CD14-positive monocyte (primary cell): ENCODE measurements around the gene STAC3. TPM values are rescaled to one million over a fixed set of nuclear protein-coding genes. Genes with fewer than 3 reads are reported as not detected.

Experiments
- DNase-seq, 3 donors: peaks; one replicate each; pipeline ENCODE4 v3.0.0-alpha.2; 2011 to 2022
- H2AFZ ChIP-seq: 2 replicates; pipeline ENCODE4 v1.6.0; 2012; ENCODE audit warnings: mild to moderate bottlenecking, low read depth, low read length, inconsistent platforms; ENCODE audit not compliant: insufficient read depth, poor library complexity, severe bottlenecking
- H3K27ac ChIP-seq, 2 donors: 1 replicate in 1 of 2; 2 replicates in 1 of 2; pipeline ENCODE4 v1.5.1; 2012 to 2013; ENCODE audit warnings: low read length in 2 of 2, control low read depth in 1 of 2, inconsistent platforms in 1 of 2, low read depth in 1 of 2, mild to moderate bottlenecking in 1 of 2
- H3K27me3 ChIP-seq, 2 donors: one replicate each; pipeline versions ENCODE4 v1.6.0 to v1.6.1; 2011 to 2013; ENCODE audit warnings: low read length in 2 of 2; ENCODE audit not compliant: control insufficient read depth in 2 of 2, insufficient read depth in 2 of 2
- H3K36me3 ChIP-seq, 2 donors: replicated peaks in 1 of 2; 1 replicate in 1 of 2; 2 replicates in 1 of 2; pipeline versions ENCODE4 v1.5.1 to v1.6.1; 2012 to 2013; ENCODE audit warnings: low read length in 2 of 2, control low read depth in 1 of 2, inconsistent platforms in 1 of 2, mild to moderate bottlenecking in 1 of 2; ENCODE audit not compliant: insufficient read depth in 2 of 2, control insufficient read depth in 1 of 2
- H3K4me1 ChIP-seq, 2 donors: 1 replicate in 1 of 2; 2 replicates in 1 of 2; pipeline versions ENCODE4 v1.5.1 to v1.6.1; 2012 to 2013; ENCODE audit warnings: low read length in 2 of 2, control low read depth in 1 of 2, inconsistent platforms in 1 of 2, mild to moderate bottlenecking in 1 of 2, moderate library complexity in 1 of 2; ENCODE audit not compliant: insufficient read depth in 2 of 2, control insufficient read depth in 1 of 2
- H3K4me2 ChIP-seq: replicated peaks from 2 replicates; pipeline ENCODE3; 2012; ENCODE audit warnings: low read length, moderate library complexity, mild to moderate bottlenecking; ENCODE audit not compliant: poor library complexity, severe bottlenecking; ENCODE audit errors: extremely low read depth
- H3K4me3 ChIP-seq, 3 experiments: fragments of 200-600 bp in 1 of 3; sonication (generic) in 1 of 3; replicated peaks in 1 of 3; 1 replicate in 2 of 3; 2 replicates in 1 of 3; pipeline ENCODE4 v1.5.1; 2011 to 2013; ENCODE audit warnings: low read length in 3 of 3, mild to moderate bottlenecking in 3 of 3, control low read depth in 2 of 3, low read depth in 2 of 3, inconsistent platforms in 1 of 3, moderate library complexity in 1 of 3
- H3K79me2 ChIP-seq: 2 replicates; pipeline ENCODE4 v1.6.0; 2012; ENCODE audit warnings: mild to moderate bottlenecking, control low read depth, inconsistent platforms, low read length, moderate library complexity; ENCODE audit not compliant: insufficient read depth
- H3K9ac ChIP-seq: 2 replicates; pipeline ENCODE4 v1.6.0; 2017; ENCODE audit warnings: low read length, mild to moderate bottlenecking; ENCODE audit not compliant: insufficient read depth, poor library complexity, severe bottlenecking
- H3K9me3 ChIP-seq, 2 donors: replicated peaks in 1 of 2; 1 replicate in 1 of 2; 2 replicates in 1 of 2; pipeline versions ENCODE4 v1.5.1 to v1.6.1; 2012 to 2013; ENCODE audit warnings: low read length in 2 of 2, control low read depth in 1 of 2; ENCODE audit not compliant: control insufficient read depth in 1 of 2, insufficient read depth in 1 of 2
- H4K20me1 ChIP-seq: 2 replicates; pipeline ENCODE4 v1.6.0; 2012; ENCODE audit warnings: mild to moderate bottlenecking, low read length, control low read depth, moderate library complexity; ENCODE audit not compliant: insufficient read depth
- H3K27ac Mint-ChIP-seq, 7 donors: one replicate each; pipeline ENCODE4 v1.8.0; 2020; ENCODE audit warnings: mild to moderate bottlenecking in 7 of 7, mixed read lengths in 7 of 7, moderate library complexity in 6 of 7, inconsistent platforms in 2 of 7
- H3K27me3 Mint-ChIP-seq, 3 donors: one replicate each; pipeline ENCODE4 v1.8.0; 2021 to 2022; ENCODE audit warnings: low read depth in 3 of 3, mild to moderate bottlenecking in 3 of 3, mixed read lengths in 3 of 3, moderate library complexity in 3 of 3, inconsistent platforms in 1 of 3
- H3K36me3 Mint-ChIP-seq, 2 donors: one replicate each; pipeline ENCODE4 v1.8.0; 2020; ENCODE audit warnings: mixed read lengths in 2 of 2, inconsistent platforms in 1 of 2, mild to moderate bottlenecking in 1 of 2
- H3K4me1 Mint-ChIP-seq: one replicate; pipeline ENCODE4 v1.8.0; 2020; ENCODE audit warnings: mild to moderate bottlenecking, mixed read lengths
- H3K4me3 Mint-ChIP-seq, 2 donors: one replicate each; pipeline ENCODE4 v1.8.0; 2020; ENCODE audit warnings: mild to moderate bottlenecking in 2 of 2, mixed read lengths in 2 of 2, moderate library complexity in 1 of 2
- H3K9me3 Mint-ChIP-seq, 7 donors: one replicate each; pipeline ENCODE4 v1.8.0; 2020 to 2022; ENCODE audit warnings: mixed read lengths in 7 of 7, mild to moderate bottlenecking in 6 of 7, moderate library complexity in 6 of 7, inconsistent platforms in 2 of 7
- WGBS: methylation state at CpG from one replicate; pipeline ENCODE4 v1.1.5; 2013; ENCODE audit warnings: missing lambda C conversion rate; ENCODE audit not compliant: insufficient coverage; 5-methylcytosine and 5-hydroxymethylcytosine counted together
- intact Hi-C, 2 donors: fragments of 100-400 bp; cut with micrococcal nuclease; formaldehyde crosslinking; loops; one replicate each; pipeline versions ENCODE4 v1.15.0 to v1.15.1; 2023
- polyA plus RNA-seq, 3 donors: library from polyadenylated mRNA; depleted of rRNA in 1 of 3; unstranded in 2 of 3; stranded (reverse) in 1 of 3; fragments of 300-500 nt in 2 of 3; fragments of >200 nt in 1 of 3; fragmentation: Illumina TruSeq in 2 of 3; gene quantifications; 1 replicate in 2 of 3; 2 replicates in 1 of 3; pipeline ENCODE4 v1.2.3, GENCODE V29; 2012 to 2021
- TF ChIP-seq, protein P1 (sequence below): fragments of 200-600 bp; IDR thresholded peaks from one replicate; pipeline ENCODE4 v1.8.0; 2022; ENCODE audit warnings: antibody characterized with exemption, mild to moderate bottlenecking

The STAC3 gene
- polyA plus RNA-seq, 3 donors = 7.0 to 32.1 (median 9.1) TPM

DNA sequence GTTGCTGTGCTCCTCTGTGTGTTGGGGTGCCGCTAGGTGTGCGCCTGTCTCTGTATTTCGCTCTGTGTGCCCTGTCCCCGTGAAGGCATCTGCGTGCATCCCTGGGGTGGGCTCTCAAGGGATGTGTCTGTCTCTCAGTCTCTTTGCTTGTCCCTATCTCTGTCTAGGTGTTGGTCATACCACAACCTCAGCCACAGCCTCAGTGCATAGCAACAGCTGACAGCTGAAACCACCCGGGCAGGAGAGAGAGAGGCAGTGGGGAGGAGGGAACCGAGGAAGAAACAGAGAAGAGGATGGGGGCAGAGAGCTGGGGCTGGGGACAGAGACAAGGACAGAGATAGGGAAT lies 35.3 kb downstream of the STAC3 start:
- TF ChIP-seq, protein P1, sequence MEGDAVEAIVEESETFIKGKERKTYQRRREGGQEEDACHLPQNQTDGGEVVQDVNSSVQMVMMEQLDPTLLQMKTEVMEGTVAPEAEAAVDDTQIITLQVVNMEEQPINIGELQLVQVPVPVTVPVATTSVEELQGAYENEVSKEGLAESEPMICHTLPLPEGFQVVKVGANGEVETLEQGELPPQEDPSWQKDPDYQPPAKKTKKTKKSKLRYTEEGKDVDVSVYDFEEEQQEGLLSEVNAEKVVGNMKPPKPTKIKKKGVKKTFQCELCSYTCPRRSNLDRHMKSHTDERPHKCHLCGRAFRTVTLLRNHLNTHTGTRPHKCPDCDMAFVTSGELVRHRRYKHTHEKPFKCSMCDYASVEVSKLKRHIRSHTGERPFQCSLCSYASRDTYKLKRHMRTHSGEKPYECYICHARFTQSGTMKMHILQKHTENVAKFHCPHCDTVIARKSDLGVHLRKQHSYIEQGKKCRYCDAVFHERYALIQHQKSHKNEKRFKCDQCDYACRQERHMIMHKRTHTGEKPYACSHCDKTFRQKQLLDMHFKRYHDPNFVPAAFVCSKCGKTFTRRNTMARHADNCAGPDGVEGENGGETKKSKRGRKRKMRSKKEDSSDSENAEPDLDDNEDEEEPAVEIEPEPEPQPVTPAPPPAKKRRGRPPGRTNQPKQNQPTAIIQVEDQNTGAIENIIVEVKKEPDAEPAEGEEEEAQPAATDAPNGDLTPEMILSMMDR = no peak
- Histone ChIP-seq H3K36me3 (peaks cover 22 to 27% of the 10 kb centered on the region in 2 donors), H2AFZ (no peak overlapping the region), H3K4me2 (peak overlapping the region; percentile 68), H3K79me2 (no peaks in the 10 kb centered on the region), H4K20me1 (peaks cover 55% of the 10 kb centered on the region), H3K27me3 (peaks cover 59 to 70% of the 10 kb centered on the region in 2 donors), H3K4me1 (peaks cover 26 to 41% of the 10 kb centered on the region in 2 donors), H3K4me3 (peak overlapping the region in 1 of 3 experiments; percentile 49), H3K9me3 (peaks cover 0 to 25% of the 10 kb centered on the region in 2 donors), H3K9ac (no peak overlapping the region), H3K27ac (no peak overlapping the region)
- intact Hi-C loops = no loop called here
- H3K4me1 Mint-ChIP-seq = peaks cover 33% of the 10 kb centered on the region
- peak in 1 of 3 donors; percentile 36 for DNase-seq
- 0% methylated on average over 2 of the region's 7 CpGs for WGBS
- H3K9me3 Mint-ChIP-seq = peaks cover 0 to 18% (median 11%) of the 10 kb centered on the region in 7 donors
- peak overlapping the region; percentile 32 to 84 for H3K4me3 Mint-ChIP-seq
- H3K27me3 Mint-ChIP-seq = peaks cover 63 to 73% (median 68%) of the 10 kb centered on the region in 3 donors
- peak overlapping the region in 2 of 7 donors; percentile 30 to 66 for H3K27ac Mint-ChIP-seq
- peaks cover 29 to 43% of the 10 kb centered on the region in 2 donors for H3K36me3 Mint-ChIP-seq

DNA sequence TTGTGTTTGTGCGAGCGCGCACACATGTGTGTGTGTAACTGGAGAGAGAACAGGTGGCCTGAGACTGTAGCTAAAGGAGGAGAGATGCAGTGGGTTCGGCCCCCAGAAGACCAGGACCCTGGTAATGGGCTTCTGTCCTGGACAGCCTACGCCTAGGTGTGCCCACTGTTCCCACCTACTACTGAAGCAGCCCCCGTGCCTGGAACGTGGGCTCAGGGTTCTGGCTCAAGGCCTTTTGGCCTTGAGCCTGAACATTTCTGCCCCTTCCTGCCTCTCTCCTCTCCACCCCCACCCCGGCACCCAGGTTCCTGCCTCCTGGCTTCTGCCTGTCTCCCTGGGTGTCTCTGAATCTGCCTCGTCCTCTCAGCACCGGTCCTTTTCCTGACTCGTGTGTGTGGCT lies 35.9 kb downstream of the STAC3 start:
- Histone ChIP-seq H3K4me2 (no peak overlapping the region), H3K27me3 (peaks cover 57 to 64% of the 10 kb centered on the region in 2 donors), H3K9ac (no peak overlapping the region), H3K4me3 (no peak overlapping the region), H4K20me1 (peaks cover 61% of the 10 kb centered on the region), H3K27ac (no peak overlapping the region), H3K9me3 (peaks cover 0 to 23% of the 10 kb centered on the region in 2 donors), H3K79me2 (no peaks in the 10 kb centered on the region), H2AFZ (no peak overlapping the region), H3K36me3 (peaks cover 28 to 33% of the 10 kb centered on the region in 2 donors), H3K4me1 (peaks cover 26 to 41% of the 10 kb centered on the region in 2 donors)
- Mint-ChIP-seq H3K4me3 (peak overlapping the region in 1 of 2 donors; percentile 84), H3K36me3 (peaks cover 35 to 47% of the 10 kb centered on the region in 2 donors), H3K4me1 (peaks cover 33% of the 10 kb centered on the region), H3K27me3 (peaks cover 60 to 68% (median 65%) of the 10 kb centered on the region in 3 donors), H3K27ac (peak overlapping the region in 1 of 7 donors; percentile 5), H3K9me3 (peaks cover 0 to 18% (median 11%) of the 10 kb centered on the region in 7 donors)
- WGBS = 44% methylated on average over 10 of the region's 11 CpGs
- TF ChIP-seq, protein P1 = no peak
- DNase-seq = no peak
- intact Hi-C loops = no loop called here
